Mesenchymal stem cell (in vitro differentiated cells and primary cell): ENCODE data around the gene HOXD3.
A peak's percentile ranks its signal among the peaks of the same experiment; 100 is the strongest.

Source experiments
- DNase-seq: peaks from one replicate; pipeline ENCODE4 v3.0.0-alpha.2; 2013
- H2AFZ ChIP-seq: one replicate; pipeline ENCODE4 v1.6.1; 2013; ENCODE audit warnings: low read depth, mild to moderate bottlenecking, control low read depth, inconsistent platforms, low read length, moderate library complexity
- H2AK5ac ChIP-seq: 2 replicates; pipeline ENCODE4 v1.6.1; 2013; ENCODE audit warnings: low read length, moderate library complexity, mild to moderate bottlenecking, inconsistent platforms; ENCODE audit not compliant: severe bottlenecking
- H2BK120ac ChIP-seq: one replicate; pipeline ENCODE4 v1.6.1; 2013; ENCODE audit warnings: low read depth, mild to moderate bottlenecking, inconsistent platforms, low read length, moderate library complexity
- H2BK12ac ChIP-seq, 2 experiments: one replicate each; pipeline ENCODE4 v1.6.1; 2013; ENCODE audit warnings: inconsistent platforms in 2 of 2, low read length in 2 of 2, mild to moderate bottlenecking in 2 of 2, moderate library complexity in 2 of 2, control low read depth in 1 of 2
- H2BK15ac ChIP-seq: one replicate; pipeline ENCODE4 v1.6.1; 2013; ENCODE audit warnings: mild to moderate bottlenecking, low read depth, inconsistent platforms; ENCODE audit not compliant: poor library complexity, severe bottlenecking
- H2BK5ac ChIP-seq: 2 replicates; pipeline ENCODE4 v1.6.1; 2013; ENCODE audit warnings: low read depth, mild to moderate bottlenecking, low read length, control low read depth, inconsistent platforms; ENCODE audit not compliant: poor library complexity, severe bottlenecking
- H3K14ac ChIP-seq, 2 experiments: one replicate each; pipeline ENCODE4 v1.6.1; 2013; ENCODE audit warnings: inconsistent platforms in 2 of 2, low read length in 2 of 2, control low read depth in 1 of 2, mild to moderate bottlenecking in 1 of 2, moderate library complexity in 1 of 2
- H3K18ac ChIP-seq, 2 experiments: one replicate each; pipeline ENCODE4 v1.6.1; 2013; ENCODE audit warnings: inconsistent platforms in 2 of 2, low read length in 2 of 2, control low read depth in 1 of 2, low read depth in 1 of 2, mild to moderate bottlenecking in 1 of 2
- H3K23ac ChIP-seq, 2 experiments: one replicate each; pipeline ENCODE4 v1.6.1; 2013; ENCODE audit warnings: inconsistent platforms in 2 of 2, low read length in 2 of 2, mild to moderate bottlenecking in 2 of 2, moderate library complexity in 2 of 2, control low read depth in 1 of 2
- H3K27ac ChIP-seq: 2 replicates; pipeline ENCODE4 v1.5.1; 2013; ENCODE audit warnings: mild to moderate bottlenecking, moderate library complexity, low read length, control low read depth, inconsistent platforms; ENCODE audit not compliant: poor library complexity, severe bottlenecking
- H3K27me3 ChIP-seq, 2 experiments: 2 replicates each; pipeline versions ENCODE4 v1.6.1 to v1.7.0; 2013; ENCODE audit warnings: low read length in 2 of 2, mild to moderate bottlenecking in 2 of 2, moderate library complexity in 2 of 2, control low read depth in 1 of 2, inconsistent platforms in 1 of 2; ENCODE audit not compliant: control insufficient read depth in 1 of 2, insufficient read depth in 1 of 2
- H3K36me3 ChIP-seq, 2 experiments: 2 replicates each; pipeline versions ENCODE4 v1.6.1 to v1.7.0; 2013; ENCODE audit warnings: low read length in 2 of 2, control low read depth in 1 of 2, inconsistent platforms in 1 of 2, low read depth in 1 of 2, mild to moderate bottlenecking in 1 of 2; ENCODE audit not compliant: insufficient read depth in 2 of 2, control insufficient read depth in 1 of 2
- H3K4ac ChIP-seq, 2 experiments: one replicate each; pipeline ENCODE4 v1.6.1; 2013; ENCODE audit warnings: inconsistent platforms in 2 of 2, low read length in 2 of 2, mild to moderate bottlenecking in 2 of 2, moderate library complexity in 2 of 2, control low read depth in 1 of 2, low read depth in 1 of 2
- H3K4me1 ChIP-seq: 2 replicates; pipeline ENCODE4 v1.6.1; 2013; ENCODE audit warnings: low read depth, low read length, control low read depth; ENCODE audit not compliant: control insufficient read depth, insufficient read depth
- H3K4me2 ChIP-seq: 2 replicates; pipeline ENCODE4 v1.6.1; 2013; ENCODE audit warnings: low read length, mild to moderate bottlenecking, inconsistent platforms; ENCODE audit not compliant: poor library complexity, severe bottlenecking
- H3K4me3 ChIP-seq, 2 experiments: 2 replicates each; pipeline versions ENCODE4 v1.5.1 to v1.7.0; 2013; ENCODE audit warnings: low read length in 2 of 2, mild to moderate bottlenecking in 2 of 2, control low read depth in 1 of 2, low read depth in 1 of 2; ENCODE audit not compliant: insufficient read depth in 1 of 2
- H3K79me1 ChIP-seq: replicated peaks from 2 replicates; pipeline ENCODE4 v1.6.1; 2013; ENCODE audit warnings: mild to moderate bottlenecking, control low read depth, low read length, inconsistent platforms; ENCODE audit not compliant: poor library complexity, severe bottlenecking
- H3K9ac ChIP-seq: 2 replicates; pipeline ENCODE4 v1.7.0; 2013; ENCODE audit warnings: mild to moderate bottlenecking, low read length, moderate library complexity
- H3K9me3 ChIP-seq: 2 replicates; pipeline ENCODE4 v1.7.0; 2013; ENCODE audit warnings: mild to moderate bottlenecking, low read length; ENCODE audit not compliant: control insufficient read depth
- H4K8ac ChIP-seq: one replicate; pipeline ENCODE4 v1.6.1; 2013; ENCODE audit warnings: inconsistent platforms, mild to moderate bottlenecking, low read length, moderate library complexity
- H4K91ac ChIP-seq: one replicate; pipeline ENCODE4 v1.6.1; 2013; ENCODE audit warnings: mild to moderate bottlenecking, low read length, inconsistent platforms
- WGBS: methylation state at CpG from one replicate; pipeline ENCODE4 v1.1.7; 2013; ENCODE audit warnings: mixed read lengths; 5-methylcytosine and 5-hydroxymethylcytosine counted together
- small RNA-seq: library from polyadenylated mRNA; stranded (forward); fragments of <200 nt; extraction: miRNeasy Mini kit (QIAGEN cat#:217004); gene quantifications from one replicate; pipeline ENCODE3, GENCODE V24; 2013; ENCODE audit warnings: low read depth

The HOXD3 gene

GRCh38 chr2:176212276-176212675, 55.2 kb downstream of the HOXD3 start:
- no peak overlapping the region for H2BK15ac ChIP-seq
- no peak overlapping the region for H3K4ac ChIP-seq
- H3K4me3 ChIP-seq = no peak overlapping the region
- no peak overlapping the region for H4K8ac ChIP-seq
- H3K23ac ChIP-seq = no peak overlapping the region
- no peak overlapping the region for H3K14ac ChIP-seq
- H2AFZ ChIP-seq = no peak overlapping the region
- H2BK5ac ChIP-seq = no peak overlapping the region
- H3K79me1 ChIP-seq = no peaks in the 10 kb centered on the region
- no peaks in the 10 kb centered on the region for H3K36me3 ChIP-seq
- no peaks in the 10 kb centered on the region for H3K9me3 ChIP-seq
- H3K9ac ChIP-seq = no peak overlapping the region
- no peaks in the 10 kb centered on the region for H3K4me1 ChIP-seq
- no peak for DNase-seq
- H2BK12ac ChIP-seq = no peak overlapping the region
- no peak overlapping the region for H3K18ac ChIP-seq
- H3K27ac ChIP-seq = no peak overlapping the region
- no peak overlapping the region for H4K91ac ChIP-seq
- H3K4me2 ChIP-seq = no peak overlapping the region
- no peak overlapping the region for H2BK120ac ChIP-seq
- H2AK5ac ChIP-seq = no peak overlapping the region
- no peaks in the 10 kb centered on the region for H3K27me3 ChIP-seq

GRCh38 chr2:176213406-176213805, 56.3 kb downstream of the HOXD3 start:
- Histone ChIP-seq H3K4me2 (no peak overlapping the region), H3K14ac (no peak overlapping the region), H3K9me3 (no peaks in the 10 kb centered on the region), H2AK5ac (no peak overlapping the region), H3K79me1 (no peaks in the 10 kb centered on the region), H3K27ac (no peak overlapping the region), H4K91ac (no peak overlapping the region), H3K18ac (no peak overlapping the region), H2BK12ac (no peak overlapping the region), H3K4me3 (no peak overlapping the region), H3K9ac (no peak overlapping the region), H2BK120ac (no peak overlapping the region), H2BK15ac (no peak overlapping the region), H3K23ac (no peak overlapping the region), H2BK5ac (no peak overlapping the region), H3K27me3 (no peaks in the 10 kb centered on the region), H3K36me3 (no peaks in the 10 kb centered on the region), H2AFZ (no peak overlapping the region), H3K4me1 (no peaks in the 10 kb centered on the region), H3K4ac (no peak overlapping the region), H4K8ac (no peak overlapping the region)
- WGBS = 65% methylated on average over 1 of the region's 1 CpG
- no peak for DNase-seq

Small RNA genes lying within 50 kb of the gene (small RNA-seq; reads per million reads assigned to genes)
- gene MIR10B = 3,067 reads per million, percentile 99 among the genes with 10 or more reads in this experiment
